ENCODE results near the gene PRKAG3. TPM values are rescaled to one million over a fixed set of nuclear protein-coding genes. Genes with fewer than 3 reads are reported as not detected.
A peak's percentile ranks its signal among the peaks of the same experiment; 100 is the strongest.

The PRKAG3 gene
- total RNA-seq, 1 donor from 2014 or later = not detected

- ATAC-seq = no peak
These were observed 18.7 kb downstream of the PRKAG3 start for GRCh38 chr2:218812861-218813260.

DNA sequence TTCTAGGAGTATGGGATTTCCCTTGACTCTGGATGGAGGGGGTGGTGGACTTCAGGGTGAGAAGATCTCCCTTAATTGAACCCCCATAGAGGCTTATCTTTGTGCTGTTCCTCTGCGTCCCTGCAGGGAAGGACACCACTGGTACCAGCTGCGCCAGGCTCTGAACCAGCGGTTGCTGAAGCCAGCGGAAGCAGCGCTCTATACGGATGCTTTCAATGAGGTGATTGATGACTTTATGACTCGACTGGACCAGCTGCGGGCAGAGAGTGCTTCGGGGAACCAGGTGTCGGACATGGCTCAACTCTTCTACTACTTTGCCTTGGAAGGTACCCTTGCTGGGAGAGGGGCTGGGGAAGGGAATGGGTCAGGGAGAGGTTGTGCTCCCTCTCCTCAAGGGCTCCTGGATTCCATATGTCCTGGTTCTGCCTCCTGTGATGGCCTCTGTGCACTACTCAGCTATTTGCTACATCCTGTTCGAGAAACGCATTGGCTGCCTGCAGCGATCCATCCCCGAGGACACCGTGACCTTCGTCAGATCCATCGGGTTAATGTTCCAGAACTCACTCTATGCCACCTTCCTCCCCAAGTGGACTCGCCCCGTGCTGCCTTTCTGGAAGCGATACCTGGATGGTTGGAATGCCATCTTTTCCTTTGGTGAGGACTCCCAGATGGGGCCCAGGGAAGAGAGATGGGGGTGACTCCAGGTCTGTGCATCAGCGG, 19.3 kb downstream of the PRKAG3 start:
- no peak for ATAC-seq

GRCh38 chr2:218811382-218811781, 20.2 kb downstream of the PRKAG3 start:
- ATAC-seq = no peak

DNA sequence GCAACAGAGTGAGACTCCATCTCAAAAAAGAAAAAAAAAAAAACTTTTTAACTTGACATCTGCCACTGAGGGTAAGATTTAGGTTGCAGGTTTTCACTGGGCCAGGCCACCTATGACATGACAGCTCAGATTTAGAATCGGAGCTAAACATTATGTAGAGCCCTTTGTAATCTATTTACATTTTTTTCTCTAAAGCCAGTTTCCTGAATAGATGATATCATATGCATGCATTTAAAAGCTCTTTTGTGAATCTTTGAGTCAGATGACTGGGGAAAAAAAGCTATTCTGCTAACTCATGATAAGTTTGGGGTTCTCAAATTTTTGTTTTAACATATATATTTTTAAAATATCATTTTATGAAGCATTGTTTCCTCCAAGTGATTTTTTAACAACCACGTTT, 21.3 kb downstream of the PRKAG3 start:
- no peak for ATAC-seq

DNA sequence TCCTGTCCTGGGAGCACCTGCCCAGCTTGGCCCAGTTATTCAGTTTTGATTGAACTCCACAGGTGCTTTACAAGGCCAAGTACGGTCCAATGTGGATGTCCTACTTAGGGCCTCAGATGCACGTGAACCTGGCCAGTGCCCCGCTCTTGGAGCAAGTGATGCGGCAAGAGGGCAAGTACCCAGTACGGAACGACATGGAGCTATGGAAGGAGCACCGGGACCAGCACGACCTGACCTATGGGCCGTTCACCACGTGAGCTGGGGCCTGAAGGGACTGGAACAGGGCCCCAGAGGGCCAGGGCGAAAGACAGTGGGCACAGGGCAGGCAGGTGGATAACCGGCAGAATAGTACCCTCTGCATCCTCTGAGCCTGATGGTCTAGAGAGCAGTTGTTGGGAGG, 22.1 kb downstream of the PRKAG3 start:
- ATAC-seq = no peak

- no peak for ATAC-seq
These were observed 24.0 kb downstream of the PRKAG3 start for GRCh38 chr2:218807626-218808025.

GRCh38 chr2:218806346-218806978, 25.1 kb downstream of the PRKAG3 start:
- ATAC-seq = peak; percentile 95

- no peak for ATAC-seq
These were observed 26.0 kb downstream of the PRKAG3 start for GRCh38 chr2:218805627-218806026.

DNA sequence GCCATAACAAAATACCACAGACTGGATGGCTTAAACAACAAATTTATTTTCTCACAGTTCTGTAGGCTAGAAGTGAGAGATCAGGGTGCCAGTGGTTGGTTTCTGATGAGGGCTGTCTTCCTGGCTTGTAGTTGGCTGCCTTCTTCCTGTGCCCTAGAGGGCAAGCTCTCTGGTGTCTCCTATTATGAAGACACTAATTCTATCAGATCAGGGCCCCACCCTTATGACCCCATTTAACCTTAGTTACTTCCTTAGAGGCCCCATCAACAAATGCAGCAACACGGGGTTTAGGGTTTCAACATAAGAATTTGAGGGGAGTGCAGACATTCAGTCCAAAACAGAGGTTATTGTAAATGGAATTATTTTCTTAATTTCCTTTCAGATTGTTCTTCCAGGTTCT, 26.8 kb downstream of the PRKAG3 start:
- ATAC-seq = no peak

GRCh38 chr2:218802386-218802994, 29.1 kb downstream of the PRKAG3 start:
- ATAC-seq = no peak

GRCh38 chr2:218799990-218800389, 31.6 kb downstream of the PRKAG3 start:
- ATAC-seq = no peak

- no peak for ATAC-seq
These were observed 32.7 kb downstream of the PRKAG3 start for GRCh38 chr2:218798767-218799504.

DNA sequence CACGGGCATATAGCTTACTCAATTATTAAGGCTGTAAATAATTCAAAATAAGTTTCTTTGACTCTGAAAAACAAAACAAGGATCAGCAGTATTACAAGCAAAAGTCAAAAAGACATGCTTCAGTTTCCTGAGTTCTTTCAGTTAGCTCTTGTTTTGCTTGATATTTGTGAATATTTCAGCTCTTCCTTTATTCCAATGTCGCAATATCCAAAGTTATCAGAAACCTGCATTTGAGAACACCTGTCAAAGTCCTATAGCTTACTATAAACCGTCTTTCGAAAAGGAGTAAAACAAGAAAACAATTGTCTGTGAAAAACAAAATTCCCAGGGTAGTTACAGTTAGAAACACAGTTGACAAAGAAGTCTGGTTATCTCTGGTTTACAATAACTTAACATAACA, 34.9 kb downstream of the PRKAG3 start:
- no peak for ATAC-seq

DNA sequence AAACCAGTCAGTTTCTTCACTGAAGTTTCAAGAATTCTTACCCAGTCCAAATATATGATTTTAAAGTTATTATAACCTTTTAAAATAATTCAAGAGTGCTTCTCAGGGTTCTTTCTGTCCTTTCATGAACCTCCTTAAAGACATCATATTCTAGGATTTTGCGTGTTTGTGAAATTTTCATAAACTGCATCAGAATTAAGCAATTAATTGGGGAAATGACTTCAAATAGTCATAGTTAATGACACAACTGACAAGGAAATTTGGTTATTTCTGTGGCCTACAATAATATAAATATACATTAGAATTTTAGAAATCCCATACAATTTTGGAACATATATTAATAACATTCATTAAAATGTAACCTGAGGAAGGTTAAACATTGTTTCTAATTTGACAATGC, 39.2 kb downstream of the PRKAG3 start:
- ATAC-seq = no peak

DNA sequence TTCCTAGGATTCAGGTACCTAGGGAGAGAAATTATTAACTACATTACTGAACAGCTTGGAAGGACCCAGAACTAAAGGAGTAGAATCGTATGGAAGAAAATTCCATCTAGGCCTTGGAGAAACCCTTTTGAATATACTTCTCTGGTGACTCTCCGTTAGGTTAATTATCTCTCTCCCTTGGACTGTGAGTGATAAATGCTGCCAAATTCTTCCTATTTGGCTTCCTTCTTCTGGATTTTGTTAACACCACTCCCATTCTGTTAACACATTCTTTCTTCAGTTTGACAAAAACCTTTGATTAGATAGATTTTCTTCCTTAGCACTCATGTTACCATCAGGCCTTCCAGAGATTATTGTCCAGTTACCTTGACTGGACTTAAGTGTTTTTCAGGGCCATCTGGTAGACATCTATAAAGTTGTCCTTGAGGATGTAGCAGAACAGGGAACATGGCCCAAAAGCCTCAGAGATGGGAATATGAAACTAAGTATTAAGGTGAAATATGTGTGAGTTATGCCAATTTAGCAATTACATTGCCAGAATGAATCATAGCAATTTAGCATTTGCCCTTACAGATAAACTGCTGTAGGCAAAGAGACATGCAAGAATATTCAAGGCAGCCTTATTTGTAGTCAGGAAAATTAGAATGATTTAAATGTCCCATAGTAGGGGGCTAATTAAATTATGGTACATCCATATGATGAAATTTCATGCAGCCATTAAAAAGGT, 42.9 kb downstream of the PRKAG3 start:
- no peak for ATAC-seq

DNA sequence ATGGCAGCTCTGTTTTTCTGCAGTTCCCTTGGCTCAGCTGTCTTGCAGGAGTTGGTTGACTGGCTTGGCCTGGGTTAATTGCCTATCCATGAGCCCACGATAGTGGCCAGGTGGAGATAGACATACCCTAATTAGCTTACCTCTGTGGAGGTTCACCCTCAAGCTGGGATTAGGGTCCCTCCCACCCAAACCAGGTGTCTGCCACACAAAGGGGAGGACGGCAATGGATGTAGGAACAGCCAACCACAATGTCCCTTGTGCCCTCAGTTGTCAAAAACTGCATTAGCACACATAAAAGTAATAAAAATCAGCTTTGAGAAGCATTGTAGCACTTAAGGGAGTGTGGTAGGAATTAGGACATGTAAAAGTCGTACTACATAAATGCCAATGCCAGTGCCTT, 45.5 kb downstream of the PRKAG3 start:
- ATAC-seq = no peak

- ATAC-seq = no peak
These were observed 46.5 kb downstream of the PRKAG3 start for GRCh38 chr2:218785103-218785502.

GRCh38 chr2:218783688-218784087, 47.9 kb downstream of the PRKAG3 start:
- no peak for ATAC-seq

DNA sequence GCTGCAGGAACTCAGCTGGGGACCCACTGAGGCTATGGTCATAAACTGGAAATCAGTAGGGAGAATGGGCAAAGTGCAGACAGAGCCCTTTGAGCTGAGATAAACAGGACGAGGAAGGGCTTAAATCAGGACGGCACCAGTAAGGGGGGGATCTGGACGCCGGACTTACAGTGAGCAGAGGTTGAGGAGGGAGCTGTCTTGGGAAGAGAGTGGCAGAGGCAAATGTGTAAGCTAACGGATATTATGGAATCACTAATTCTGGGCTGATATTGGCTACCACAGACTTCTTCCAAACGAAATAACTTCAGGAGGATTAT, 49.1 kb downstream of the PRKAG3 start:
- peak; percentile 7 for ATAC-seq

DNA sequence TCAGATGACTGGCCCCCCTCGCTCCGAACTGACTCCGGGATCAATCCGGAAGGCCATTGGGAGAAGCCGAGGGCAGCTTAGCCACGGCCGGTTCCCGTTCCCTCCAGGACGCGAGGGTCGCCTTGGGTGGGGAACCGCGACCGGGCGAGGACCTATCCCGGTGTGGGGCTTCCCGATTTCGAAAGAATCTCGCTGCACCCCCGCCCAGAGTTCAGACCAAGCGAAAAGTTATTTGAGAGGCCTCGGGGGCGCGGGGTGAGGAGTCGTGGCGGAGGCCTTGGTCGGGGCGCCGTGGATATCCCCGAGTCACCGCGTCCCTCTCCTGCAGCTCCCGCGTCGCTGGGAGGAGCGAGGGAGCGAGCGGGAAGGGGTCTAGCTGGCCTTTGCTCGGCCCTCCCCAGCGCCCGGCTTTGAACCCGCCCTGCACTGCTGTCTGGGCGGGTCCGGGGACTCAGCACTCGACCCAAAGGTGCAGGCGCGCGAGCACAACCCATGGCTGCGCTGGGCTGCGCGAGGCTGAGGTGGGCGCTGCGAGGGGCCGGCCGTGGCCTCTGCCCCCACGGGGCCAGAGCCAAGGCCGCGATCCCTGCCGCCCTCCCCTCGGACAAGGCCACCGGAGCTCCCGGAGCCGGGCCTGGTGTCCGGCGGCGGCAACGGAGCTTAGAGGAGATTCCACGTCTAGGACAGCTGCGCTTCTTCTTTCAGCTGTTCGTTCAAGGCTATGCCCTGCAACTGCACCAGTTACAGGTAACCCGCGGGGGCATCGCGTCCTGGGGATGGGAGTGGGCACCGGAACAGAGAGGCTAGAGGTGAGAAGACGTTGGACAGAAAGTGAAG, 49.7 kb downstream of the PRKAG3 start, which contains the start of gene CYP27A1:
Gene CYP27A1 (plus strand): TSS at position 457 of the 837 bp plus-strand sequence. CDS start 36 bp downstream, at position 493.
- peak; percentile 76 for ATAC-seq

GRCh38 chr2:218780851-218781690, 50.5 kb downstream of the PRKAG3 start:
- peak; percentile 71 for ATAC-seq
